ENCODE results near the gene DUSP15. TPM values are rescaled to one million over a fixed set of nuclear protein-coding genes. Genes with fewer than 3 reads are reported as not detected.
A peak's percentile ranks its signal among the peaks of the same experiment; 100 is the strongest.

DUSP15 gene
- total RNA-seq, 1 donor from 2014 or later = 19.3 TPM

DNA sequence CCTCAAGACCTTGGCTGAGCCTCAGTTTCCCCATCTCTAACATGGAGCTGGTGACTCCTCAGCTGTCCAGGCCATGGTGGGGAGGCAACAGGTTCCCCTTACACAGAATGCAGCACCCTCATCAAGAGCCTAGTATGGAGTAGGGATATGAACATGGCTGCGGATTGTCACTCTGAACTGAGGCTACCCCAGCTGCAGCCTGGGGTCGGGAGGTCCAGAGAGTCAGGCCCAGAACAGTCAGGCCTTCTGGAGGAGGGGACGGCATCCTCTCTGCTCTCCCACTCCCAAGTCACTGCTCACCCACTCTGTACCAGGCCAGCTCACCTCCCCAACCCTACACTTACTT is 23.6 kb downstream of the DUSP15 start:
- H3K9me3 Mint-ChIP-seq (ENCODE audit: unreplicated experiment) = peaks cover 14% of the 10 kb centered on the region
- H3K4me3 Mint-ChIP-seq (ENCODE audit: unreplicated experiment) = no peak overlapping the region
- no peaks in the 10 kb centered on the region for H3K36me3 Mint-ChIP-seq (ENCODE audit: unreplicated experiment)
- H3K27ac Mint-ChIP-seq (ENCODE audit: unreplicated experiment) = no peak overlapping the region
- peaks cover 21% of the 10 kb centered on the region for H3K4me1 Mint-ChIP-seq (ENCODE audit: low read depth, unreplicated experiment)
- no peak for DNase-seq
- H3K27me3 Mint-ChIP-seq (ENCODE audit: unreplicated experiment) = peaks cover 23% of the 10 kb centered on the region
- peak; percentile 67 for TF ChIP-seq CTCF (IDR thresholded peaks at IDR 0.05; ENCODE audit: partially characterized antibody, unreplicated experiment)

- no peak for TF ChIP-seq CTCF (IDR thresholded peaks at IDR 0.05; ENCODE audit: partially characterized antibody, unreplicated experiment)
- peak; percentile 70 for DNase-seq
- Mint-ChIP-seq H3K36me3 (ENCODE audit: unreplicated experiment) (no peaks in the 10 kb centered on the region), H3K27ac (ENCODE audit: unreplicated experiment) (no peak within 1 kb of the TSS), H3K27me3 (ENCODE audit: unreplicated experiment) (peaks cover 20% of the 10 kb centered on the region), H3K9me3 (ENCODE audit: unreplicated experiment) (peaks cover 14% of the 10 kb centered on the region), H3K4me1 (ENCODE audit: low read depth, unreplicated experiment) (peaks cover 21% of the 10 kb centered on the region), H3K4me3 (ENCODE audit: unreplicated experiment) (no peak within 1 kb of the TSS)
Measured at GRCh38 chr20:31845300-31845863, 24.9 kb downstream of the DUSP15 start, which contains the start of gene FOXS1. TSS of gene FOXS1 (minus strand) at chr20:31845604. CDS start at chr20:31845542, 62 bp downstream.

- Mint-ChIP-seq H3K4me3 (ENCODE audit: unreplicated experiment) (no peak overlapping the region), H3K4me1 (ENCODE audit: low read depth, unreplicated experiment) (peaks cover 18% of the 10 kb centered on the region), H3K9me3 (ENCODE audit: unreplicated experiment) (peaks cover 12% of the 10 kb centered on the region), H3K36me3 (ENCODE audit: unreplicated experiment) (no peaks in the 10 kb centered on the region), H3K27me3 (ENCODE audit: unreplicated experiment) (peaks cover 18% of the 10 kb centered on the region), H3K27ac (ENCODE audit: unreplicated experiment) (no peak overlapping the region)
- no peak for TF ChIP-seq CTCF (IDR thresholded peaks at IDR 0.05; ENCODE audit: partially characterized antibody, unreplicated experiment)
- DNase-seq = no peak
Measured at GRCh38 chr20:31844737-31845299, 25.5 kb downstream of the DUSP15 start.

- no peak for TF ChIP-seq CTCF (IDR thresholded peaks at IDR 0.05; ENCODE audit: partially characterized antibody, unreplicated experiment)
- peak overlapping the region; percentile 44 for H3K4me3 Mint-ChIP-seq (ENCODE audit: unreplicated experiment)
- H3K27ac Mint-ChIP-seq (ENCODE audit: unreplicated experiment) = no peak overlapping the region
- H3K9me3 Mint-ChIP-seq (ENCODE audit: unreplicated experiment) = peaks cover 7% of the 10 kb centered on the region
- no peak for DNase-seq
- H3K36me3 Mint-ChIP-seq (ENCODE audit: unreplicated experiment) = no peaks in the 10 kb centered on the region
- peaks cover 18% of the 10 kb centered on the region for H3K4me1 Mint-ChIP-seq (ENCODE audit: low read depth, unreplicated experiment)
- peaks cover 13% of the 10 kb centered on the region for H3K27me3 Mint-ChIP-seq (ENCODE audit: unreplicated experiment)
Measured at GRCh38 chr20:31843881-31844280, 26.4 kb downstream of the DUSP15 start.

DNA sequence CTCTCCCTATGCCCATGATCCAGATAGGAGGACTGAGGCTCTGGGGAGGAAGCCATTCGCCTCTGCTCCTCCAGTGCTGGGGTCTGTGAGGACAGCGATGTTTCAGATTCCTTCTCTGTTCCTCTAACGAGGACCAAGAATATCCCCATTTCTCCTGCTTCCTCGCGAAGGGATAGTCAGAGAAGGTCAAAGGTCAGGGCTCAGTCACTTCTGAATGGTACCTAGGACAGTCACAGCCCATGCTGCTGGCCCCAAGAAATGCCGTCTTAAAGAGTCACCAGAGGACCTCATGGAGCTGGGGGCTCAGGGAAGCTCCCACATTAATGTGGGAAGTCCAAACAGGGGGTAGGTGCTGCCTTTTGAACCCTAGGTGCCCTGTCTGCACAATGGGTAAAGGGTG is 27.0 kb downstream of the DUSP15 start:
- peaks cover 9% of the 10 kb centered on the region for H3K27me3 Mint-ChIP-seq (ENCODE audit: unreplicated experiment)
- H3K36me3 Mint-ChIP-seq (ENCODE audit: unreplicated experiment) = no peaks in the 10 kb centered on the region
- no peak for TF ChIP-seq CTCF (IDR thresholded peaks at IDR 0.05; ENCODE audit: partially characterized antibody, unreplicated experiment)
- no peak for DNase-seq
- H3K4me3 Mint-ChIP-seq (ENCODE audit: unreplicated experiment) = peak overlapping the region; percentile 19
- peaks cover 6% of the 10 kb centered on the region for H3K9me3 Mint-ChIP-seq (ENCODE audit: unreplicated experiment)
- H3K4me1 Mint-ChIP-seq (ENCODE audit: low read depth, unreplicated experiment) = peaks cover 18% of the 10 kb centered on the region
- no peak overlapping the region for H3K27ac Mint-ChIP-seq (ENCODE audit: unreplicated experiment)

Measured in glutamatergic neuron (in vitro differentiated cells).